ENCODE data around the gene MMEL1.
"Not testable (repeated sequence)": the region's sequence is repeated elsewhere in the genome, so short reads cannot be mapped to it uniquely, and the experiment has no call there.

MMEL1 gene

GRCh38 chr1:2628191-2628932 lies 4.5 kb downstream of the MMEL1 start:
- no peak for DNase-seq (ENCODE audit: low read depth)

- DNase-seq (ENCODE audit: low read depth): no peak
Observed at GRCh38 chr1:2627746-2628145, 5.1 kb downstream of the MMEL1 start.

- not testable (repeated sequence) for DNase-seq (ENCODE audit: low read depth)
Observed at GRCh38 chr1:2625748-2626147, 7.1 kb downstream of the MMEL1 start.

GRCh38 chr1:2625311-2625710 lies 7.5 kb downstream of the MMEL1 start:
- no peak for DNase-seq (ENCODE audit: low read depth)

GRCh38 chr1:2624735-2625300 lies 8.0 kb downstream of the MMEL1 start:
- DNase-seq (ENCODE audit: low read depth): no peak

- DNase-seq (ENCODE audit: low read depth): no peak
Observed at GRCh38 chr1:2623571-2624337, 9.1 kb downstream of the MMEL1 start.

GRCh38 chr1:2617971-2618470 lies 14.8 kb downstream of the MMEL1 start:
- no peak for DNase-seq (ENCODE audit: low read depth)

- DNase-seq (ENCODE audit: low read depth): no peak
Observed at GRCh38 chr1:2614145-2614544, 18.7 kb downstream of the MMEL1 start.

GRCh38 chr1:2612591-2613365 lies 20.0 kb downstream of the MMEL1 start:
- DNase-seq (ENCODE audit: low read depth): no peak

GRCh38 chr1:2611621-2612437 lies 21.0 kb downstream of the MMEL1 start:
- no peak for DNase-seq (ENCODE audit: low read depth)

GRCh38 chr1:2611031-2611501 lies 21.8 kb downstream of the MMEL1 start:
- DNase-seq (ENCODE audit: low read depth): peak; percentile 21

- DNase-seq (ENCODE audit: low read depth): no peak
Observed at GRCh38 chr1:2610036-2610959, 22.5 kb downstream of the MMEL1 start.

- DNase-seq (ENCODE audit: low read depth): no peak
Observed at GRCh38 chr1:2609319-2610035, 23.3 kb downstream of the MMEL1 start.

- DNase-seq (ENCODE audit: low read depth): no peak
Observed at GRCh38 chr1:2607641-2608091, 25.1 kb downstream of the MMEL1 start.

- DNase-seq (ENCODE audit: low read depth): no peak
Observed at GRCh38 chr1:2606881-2607621, 25.8 kb downstream of the MMEL1 start.

GRCh38 chr1:2606396-2606880 lies 26.4 kb downstream of the MMEL1 start:
- no peak for DNase-seq (ENCODE audit: low read depth)

GRCh38 chr1:2605509-2606395 lies 27.1 kb downstream of the MMEL1 start:
- no peak for DNase-seq (ENCODE audit: low read depth)
